SK-N-SH (cell line): Measurements from ENCODE around the gene PROCR. TPM values are rescaled to one million over a fixed set of nuclear protein-coding genes. Genes with fewer than 3 reads are reported as not detected.

ENCODE experiments used
- CTCF ChIA-PET: fragments of 300-600, 350-600 bp; formaldehyde crosslinking; extraction: SDS; loops from one replicate; lab custom pipeline; 2021; lab: Yijun Ruan, JAX
- POLR2A ChIA-PET: fragments of 350-600 bp; sonication (Branson Sonifier 250); formaldehyde crosslinking; extraction: SDS; loops from one replicate; lab custom pipeline; 2020; ENCODE audit warnings: antibody characterized with exemption, inconsistent platforms; lab: Yijun Ruan, JAX
- DNase-seq: peaks from one replicate; pipeline ENCODE4 v3.0.0; 2012
- H2AFZ ChIP-seq: fragments of 200-600 bp; sonication (generic); 2 replicates; pipeline ENCODE4 v1.8.1; 2016; ENCODE audit warnings: antibody characterized with exemption, mild to moderate bottlenecking, low read depth
- H3F3A ChIP-seq: fragments of 200-600 bp; sonication (generic); replicated peaks from 2 replicates; pipeline ENCODE3; 2016; ENCODE audit warnings: antibody characterized with exemption, mild to moderate bottlenecking; ENCODE audit not compliant: insufficient read depth
- H3K27ac ChIP-seq, 2 experiments: fragments of 200-500 bp in 1 of 2; fragments of 200-600 bp in 1 of 2; sonication (Bioruptor generic) in 1 of 2; sonication (generic), shearing (Covaris generic) in 1 of 2; 2 replicates each; pipeline versions ENCODE4 v1.5.1 to v1.6.1; 2014 to 2016; ENCODE audit warnings: low read depth in 2 of 2, inconsistent platforms in 1 of 2, low read length in 1 of 2, mild to moderate bottlenecking in 1 of 2, mixed read lengths in 1 of 2
- H3K27me3 ChIP-seq: fragments of 200-600 bp; sonication (generic), shearing (Covaris generic); 2 replicates; pipeline ENCODE4 v1.6.1; 2016; ENCODE audit warnings: mixed run types; ENCODE audit not compliant: insufficient read depth
- H3K36me3 ChIP-seq, 2 experiments: fragments of 200-500 bp in 1 of 2; fragments of 200-600 bp in 1 of 2; sonication (Bioruptor generic) in 1 of 2; sonication (generic) in 1 of 2; replicated peaks in 1 of 2; 2 replicates each; pipeline versions ENCODE3 to v1.5.1; 2014 to 2016; ENCODE audit warnings: low read length in 1 of 2, mild to moderate bottlenecking in 1 of 2; ENCODE audit not compliant: insufficient read depth in 2 of 2, control insufficient read depth in 1 of 2
- H3K4me1 ChIP-seq, 2 experiments: fragments of 200-500 bp in 1 of 2; fragments of 200-600 bp in 1 of 2; sonication (Bioruptor generic) in 1 of 2; sonication (generic), shearing (Covaris generic) in 1 of 2; 2 replicates each; pipeline versions ENCODE4 v1.5.1 to v1.6.1; 2014 to 2016; ENCODE audit warnings: low read depth in 1 of 2, low read length in 1 of 2, mixed run types in 1 of 2; ENCODE audit not compliant: insufficient read depth in 2 of 2, control insufficient read depth in 1 of 2
- H3K4me2 ChIP-seq: fragments of 200-600 bp; sonication (generic), shearing (Covaris generic); 2 replicates; pipeline ENCODE4 v1.6.1; 2017; ENCODE audit warnings: mixed run types
- H3K4me3 ChIP-seq, 2 experiments: fragments of 200-500 bp in 1 of 2; fragments of 200-600 bp in 1 of 2; sonication (Bioruptor generic) in 1 of 2; sonication (generic), shearing (Covaris generic) in 1 of 2; 2 replicates each; pipeline versions ENCODE4 v1.5.1 to v1.8.1; 2014 to 2016; ENCODE audit warnings: low read depth in 2 of 2, inconsistent platforms in 1 of 2, low read length in 1 of 2, mild to moderate bottlenecking in 1 of 2, mixed read lengths in 1 of 2, moderate library complexity in 1 of 2
- H3K79me2 ChIP-seq: fragments of 200-600 bp; sonication (generic); 2 replicates; pipeline ENCODE4 v1.8.1; 2017; ENCODE audit warnings: mild to moderate bottlenecking; ENCODE audit not compliant: insufficient read depth
- H3K9ac ChIP-seq: fragments of 200-600 bp; sonication (generic); 2 replicates; pipeline ENCODE4 v1.6.1; 2017; ENCODE audit warnings: mixed run types
- H3K9me2 ChIP-seq: fragments of 200-600 bp; sonication (generic); 2 replicates; pipeline ENCODE4 v1.6.1; 2017; ENCODE audit warnings: mixed run types
- H3K9me3 ChIP-seq: fragments of 200-600 bp; sonication (generic); 2 replicates; pipeline ENCODE4 v1.6.1; 2017; ENCODE audit warnings: mixed run types, mild to moderate bottlenecking, moderate library complexity
- H4K20me1 ChIP-seq: fragments of 200-600 bp; sonication (generic); 2 replicates; pipeline ENCODE4 v1.6.1; 2017; ENCODE audit warnings: mild to moderate bottlenecking, mixed run types; ENCODE audit not compliant: insufficient read depth
- CHD2 ChIP-seq: fragments of 150-350 bp; IDR thresholded peaks from 2 replicates; pipeline ENCODE4 v1.6.1; 2018; ENCODE audit warnings: low read length; ENCODE audit not compliant: partially characterized antibody
- EP300 ChIP-seq, 2 experiments: IDR thresholded peaks; 2 replicates each; pipeline versions ENCODE4 v1.4.0 to v1.6.1; 2012; ENCODE audit warnings: borderline replicate concordance in 1 of 2, low read depth in 1 of 2, low read length in 1 of 2
- IRF3 ChIP-seq: fragments of 150-350 bp; IDR thresholded peaks from 2 replicates; pipeline ENCODE4 v1.6.1; 2016; ENCODE audit warnings: mild to moderate bottlenecking, low read depth, low read length
- MAX ChIP-seq: IDR thresholded peaks from 2 replicates; pipeline ENCODE4 v1.4.0; 2012; ENCODE audit warnings: low read depth
- NFIC ChIP-seq: IDR thresholded peaks from 2 replicates; pipeline ENCODE4 v1.4.0; 2012; ENCODE audit warnings: borderline replicate concordance
- PBX3 ChIP-seq: IDR thresholded peaks from 2 replicates; pipeline ENCODE4; 2012
- POLR2AphosphoS5 ChIP-seq: IDR thresholded peaks from 2 replicates; pipeline ENCODE4 v1.6.1; 2012; ENCODE audit warnings: low read depth, low read length
- RFX5 ChIP-seq: IDR thresholded peaks from 2 replicates; pipeline ENCODE4 v1.6.1; 2012; ENCODE audit warnings: mild to moderate bottlenecking, improper control_type of control experiment, low read length
- SMC3 ChIP-seq: IDR thresholded peaks from 2 replicates; pipeline ENCODE4 v1.6.1; 2012; ENCODE audit warnings: low read depth, low read length, improper control_type of control experiment
- YY1 ChIP-seq: IDR thresholded peaks from 2 replicates; pipeline ENCODE4 v1.4.0; 2012; ENCODE audit warnings: low read depth, mild to moderate bottlenecking
- ZBTB33 ChIP-seq: IDR thresholded peaks from 2 replicates; pipeline ENCODE4 v1.4.0; 2012; ENCODE audit warnings: low read depth, borderline replicate concordance
- WGBS: methylation state at CpG from one replicate; pipeline ENCODE4 v1.1.6; 2017; ENCODE audit warnings: low lambda C conversion rate; 5-methylcytosine and 5-hydroxymethylcytosine counted together
- polyA plus RNA-seq, 3 experiments: library from polyadenylated mRNA; depleted of rRNA; stranded (reverse); fragments of >200 nt; gene quantifications; 2 replicates each; pipeline ENCODE4 v1.2.3, GENCODE V29; 2012

PROCR gene
- polyA plus RNA-seq, 1 of the 3 experiments (the other 2 are of a cell fraction) = 23.5 TPM

GRCh38 chr20:35190556-35190955, 18.7 kb downstream of the PROCR start (continued):
- no peak for TF ChIP-seq PBX3
- TF ChIP-seq IRF3 = no peak
- TF ChIP-seq MAX = no peak
- TF ChIP-seq POLR2AphosphoS5 = no peak
- no peak for TF ChIP-seq SMC3

GRCh38 chr20:35191419-35192117, 19.7 kb downstream of the PROCR start:
- H3K36me3 ChIP-seq = no peaks in the 10 kb centered on the region
- no peak overlapping the region for H3K9ac ChIP-seq
- no peaks in the 10 kb centered on the region for H3K27me3 ChIP-seq
- H3K27ac ChIP-seq = no peak overlapping the region
- no peaks in the 10 kb centered on the region for H3K79me2 ChIP-seq
- TF ChIP-seq RFX5 (no peak), NFIC (no peak), YY1 (no peak), EP300 (IDR thresholded peaks at IDR 0.05; ENCODE audit: borderline replicate concordance in 1 of 2, low read depth in 1 of 2, low read length in 1 of 2) (no peak), ZBTB33 (no peak), CHD2 (no peak)
- POLR2A ChIA-PET = no interaction called here
- no peak overlapping the region for H2AFZ ChIP-seq
- 72% methylated on average over 5 of the region's 5 CpGs for WGBS
- H3K9me3 ChIP-seq = peaks cover 5% of the 10 kb centered on the region
- H3K4me2 ChIP-seq = no peak overlapping the region
- DNase-seq = no peak
- H3K4me3 ChIP-seq = no peak overlapping the region
- no peaks in the 10 kb centered on the region for H3K9me2 ChIP-seq
- H4K20me1 ChIP-seq = no peaks in the 10 kb centered on the region
- H3K4me1 ChIP-seq = no peaks in the 10 kb centered on the region
- peaks cover 4% of the 10 kb centered on the region for H3F3A ChIP-seq
- CTCF ChIA-PET = interaction anchor here (1.2 to 3.8 kb wide), 2 partner anchors 17 to 46 kb away, joined by 3 to 19 read pairs; no protein-coding TSS in a partner anchor
